Osteoblast (primary cell): Measurements from ENCODE around the gene LATS1. TPM values are rescaled to one million over a fixed set of nuclear protein-coding genes. Genes with fewer than 3 reads are reported as not detected.

Experiments
- DNase-seq: peaks from one replicate; pipeline ENCODE4 v3.0.0; 2011; ENCODE audit warnings: low spot score, mixed read lengths; ENCODE audit not compliant: insufficient read length; ENCODE audit errors: missing footprints
- H2AFZ ChIP-seq: 2 replicates; pipeline ENCODE4 v1.6.0; 2011; ENCODE audit warnings: mild to moderate bottlenecking, low read length
- H3K27ac ChIP-seq: 2 replicates; pipeline ENCODE4 v1.5.1; 2011; ENCODE audit warnings: mild to moderate bottlenecking, low read depth, low read length, moderate library complexity
- H3K27me3 ChIP-seq: 2 replicates; pipeline ENCODE4 v1.6.0; 2012; ENCODE audit warnings: mild to moderate bottlenecking, control low read depth, inconsistent platforms, low read length, moderate library complexity; ENCODE audit not compliant: insufficient read depth
- H3K36me3 ChIP-seq: 2 replicates; pipeline ENCODE4 v1.5.1; 2011; ENCODE audit warnings: mild to moderate bottlenecking, low read length, control low read depth, moderate library complexity; ENCODE audit not compliant: insufficient read depth
- H3K4me1 ChIP-seq: 2 replicates; pipeline ENCODE4 v1.5.1; 2011; ENCODE audit warnings: mild to moderate bottlenecking, low read length, control low read depth, moderate library complexity; ENCODE audit not compliant: insufficient read depth
- H3K4me2 ChIP-seq: 2 replicates; pipeline ENCODE4 v1.6.0; 2011; ENCODE audit warnings: mild to moderate bottlenecking, low read length; ENCODE audit not compliant: insufficient read depth
- H3K4me3 ChIP-seq: fragments of 200-600 bp; sonication (generic); 3 replicates; pipeline ENCODE4 v1.5.1; 2012; ENCODE audit warnings: mild to moderate bottlenecking, low read length, inconsistent platforms; ENCODE audit not compliant: insufficient read depth
- H3K79me2 ChIP-seq: 2 replicates; pipeline ENCODE4 v1.6.0; 2012; ENCODE audit warnings: mild to moderate bottlenecking, low read length, control low read depth, inconsistent platforms; ENCODE audit not compliant: insufficient read depth
- H3K9me3 ChIP-seq: 2 replicates; pipeline ENCODE4 v1.5.1; 2011; ENCODE audit warnings: low read depth, low read length, control low read depth
- H4K20me1 ChIP-seq: 2 replicates; pipeline ENCODE4 v1.6.0; 2012; ENCODE audit warnings: mild to moderate bottlenecking, low read length, control low read depth; ENCODE audit not compliant: insufficient read depth
- total RNA-seq: library from RNA; depleted of rRNA; stranded (reverse); fragments of >200 nt; gene quantifications from 2 replicates; pipeline ENCODE4 v1.2.3, GENCODE V29; 2012
- TF ChIP-seq, protein P1 (sequence below): IDR thresholded peaks from 2 replicates; pipeline ENCODE4 v1.5.1; 2011; ENCODE audit warnings: mild to moderate bottlenecking, low read depth, low read length, moderate library complexity; ENCODE audit errors: extremely low read depth

The LATS1 gene
- total RNA-seq, 1 donor, result 25.0 TPM

DNA sequence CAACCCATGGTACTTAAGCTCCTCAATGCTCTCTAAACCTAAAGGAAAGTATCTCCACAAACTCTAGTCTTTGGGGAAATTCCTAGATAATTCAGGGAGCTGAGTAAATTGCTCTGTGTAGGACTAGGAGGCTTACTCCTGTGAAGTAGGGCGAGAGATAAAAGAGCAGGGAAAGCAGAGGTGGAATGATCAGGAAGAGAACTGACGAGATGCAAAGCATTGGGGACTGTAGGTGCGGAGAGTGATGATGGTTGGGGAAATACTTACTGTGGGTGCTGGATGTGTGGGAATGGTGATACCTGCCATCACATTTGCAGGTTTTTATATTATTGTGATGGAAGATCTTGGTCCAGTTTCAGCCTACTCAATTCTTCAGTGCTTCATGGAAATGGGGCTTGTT lies 1.6 kb upstream of the LATS1 start:
- H3K27me3 ChIP-seq, result no peaks in the 10 kb centered on the region
- H3K36me3 ChIP-seq, result no peaks in the 10 kb centered on the region
- peaks cover 41% of the 10 kb centered on the region for H3K79me2 ChIP-seq
- no peak overlapping the region for H3K4me3 ChIP-seq
- H3K9me3 ChIP-seq, result no peaks in the 10 kb centered on the region
- TF ChIP-seq, protein P1, sequence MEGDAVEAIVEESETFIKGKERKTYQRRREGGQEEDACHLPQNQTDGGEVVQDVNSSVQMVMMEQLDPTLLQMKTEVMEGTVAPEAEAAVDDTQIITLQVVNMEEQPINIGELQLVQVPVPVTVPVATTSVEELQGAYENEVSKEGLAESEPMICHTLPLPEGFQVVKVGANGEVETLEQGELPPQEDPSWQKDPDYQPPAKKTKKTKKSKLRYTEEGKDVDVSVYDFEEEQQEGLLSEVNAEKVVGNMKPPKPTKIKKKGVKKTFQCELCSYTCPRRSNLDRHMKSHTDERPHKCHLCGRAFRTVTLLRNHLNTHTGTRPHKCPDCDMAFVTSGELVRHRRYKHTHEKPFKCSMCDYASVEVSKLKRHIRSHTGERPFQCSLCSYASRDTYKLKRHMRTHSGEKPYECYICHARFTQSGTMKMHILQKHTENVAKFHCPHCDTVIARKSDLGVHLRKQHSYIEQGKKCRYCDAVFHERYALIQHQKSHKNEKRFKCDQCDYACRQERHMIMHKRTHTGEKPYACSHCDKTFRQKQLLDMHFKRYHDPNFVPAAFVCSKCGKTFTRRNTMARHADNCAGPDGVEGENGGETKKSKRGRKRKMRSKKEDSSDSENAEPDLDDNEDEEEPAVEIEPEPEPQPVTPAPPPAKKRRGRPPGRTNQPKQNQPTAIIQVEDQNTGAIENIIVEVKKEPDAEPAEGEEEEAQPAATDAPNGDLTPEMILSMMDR, result no peak
- no peak for DNase-seq
- no peak overlapping the region for H3K27ac ChIP-seq
- H4K20me1 ChIP-seq, result peaks cover 5% of the 10 kb centered on the region
- H2AFZ ChIP-seq, result no peak overlapping the region
- peaks cover 20% of the 10 kb centered on the region for H3K4me1 ChIP-seq
- no peak overlapping the region for H3K4me2 ChIP-seq

DNA sequence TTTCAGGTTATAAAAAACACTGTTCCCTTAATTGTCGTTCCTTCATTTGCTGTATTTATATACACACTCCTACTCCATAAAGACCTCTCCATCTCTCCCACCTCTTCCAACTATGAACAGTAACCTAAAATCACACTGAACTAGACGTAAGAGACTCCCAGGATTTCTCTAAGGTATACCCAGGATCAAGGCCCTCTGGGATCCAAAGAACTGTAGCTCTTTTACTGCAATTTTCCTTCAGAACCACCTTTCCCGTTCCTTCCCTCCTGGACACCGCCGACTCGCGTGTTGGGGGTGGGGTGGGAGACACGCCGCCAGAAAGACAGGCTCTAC lies 680 bp downstream of the LATS1 start:
- Histone ChIP-seq H3K79me2 (peaks cover 64% of the 10 kb centered on the region), H3K9me3 (no peaks in the 10 kb centered on the region), H3K4me3 (peak overlapping the region; percentile 95), H2AFZ (peak overlapping the region; percentile 95), H4K20me1 (peaks cover 5% of the 10 kb centered on the region), H3K4me1 (peaks cover 16% of the 10 kb centered on the region), H3K4me2 (peak overlapping the region; percentile 87), H3K36me3 (no peaks in the 10 kb centered on the region), H3K27me3 (no peaks in the 10 kb centered on the region), H3K27ac (peak overlapping the region; percentile 92)
- DNase-seq, result no peak
- TF ChIP-seq, protein P1, result no peak

DNA sequence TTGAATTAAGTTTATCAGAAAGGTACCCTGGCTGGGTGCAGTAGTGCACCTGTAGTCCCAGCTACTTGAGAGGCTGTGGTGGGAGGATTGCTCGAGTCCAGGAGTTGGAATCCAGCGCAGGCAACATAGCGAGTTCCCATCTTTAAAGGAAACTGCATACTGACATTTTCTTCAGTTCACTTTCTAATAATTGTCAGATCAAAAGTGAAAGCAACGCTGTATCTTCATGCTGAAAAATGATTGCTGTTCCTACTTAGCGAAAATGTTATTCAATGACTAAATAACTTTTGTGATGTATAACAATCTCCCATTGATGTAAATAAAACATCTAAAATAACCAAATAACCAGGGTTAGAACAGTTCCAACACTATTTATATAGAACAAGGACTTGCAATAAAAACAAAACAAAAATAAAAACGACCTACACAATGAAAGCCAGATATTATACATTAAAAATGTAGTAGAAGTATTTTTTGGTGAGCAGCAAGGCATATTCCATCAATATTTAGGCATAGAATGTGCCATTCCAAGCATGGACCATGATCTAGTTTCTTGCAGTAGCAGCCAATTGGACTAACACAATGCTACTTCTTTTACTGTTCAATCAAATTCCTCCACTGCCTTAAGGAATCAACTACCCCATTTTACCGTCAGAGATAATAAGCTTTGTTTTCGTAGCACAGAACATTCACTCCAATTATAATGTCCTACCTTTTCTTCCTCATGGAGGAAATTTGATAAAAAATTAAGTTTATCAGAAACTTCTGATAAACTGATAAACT lies 1.5 kb downstream of the LATS1 start:
- peak; percentile 61 for DNase-seq
- peak overlapping the region; percentile 95 for H3K4me3 ChIP-seq
- peak overlapping the region; percentile 87 for H3K4me2 ChIP-seq
- no peaks in the 10 kb centered on the region for H3K27me3 ChIP-seq
- H3K4me1 ChIP-seq, result peaks cover 16% of the 10 kb centered on the region
- no peaks in the 10 kb centered on the region for H3K36me3 ChIP-seq
- H3K9me3 ChIP-seq, result no peaks in the 10 kb centered on the region
- TF ChIP-seq, protein P1, result no peak
- H4K20me1 ChIP-seq, result peaks cover 8% of the 10 kb centered on the region
- H2AFZ ChIP-seq, result no peak overlapping the region
- H3K79me2 ChIP-seq, result peaks cover 72% of the 10 kb centered on the region
- H3K27ac ChIP-seq, result peak overlapping the region; percentile 92

DNA sequence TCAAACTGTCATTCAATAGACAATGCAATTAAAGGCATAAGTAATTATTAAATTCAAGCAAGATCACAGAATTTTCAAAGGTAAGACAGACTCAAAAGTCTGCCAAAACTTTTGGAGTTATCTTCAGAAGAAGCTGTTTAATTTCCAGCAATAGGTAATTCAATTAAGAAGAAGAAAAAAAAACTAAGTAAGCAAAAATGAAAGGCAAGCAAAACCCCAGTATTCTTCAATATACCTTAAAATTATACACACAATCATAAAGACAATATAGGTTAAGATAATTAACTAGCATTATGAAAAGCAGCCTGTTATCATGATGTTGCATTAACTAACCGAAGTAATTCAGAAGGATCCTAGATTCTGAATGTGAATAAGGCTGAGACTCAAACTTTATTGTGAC lies 3.5 kb downstream of the LATS1 start:
- Histone ChIP-seq H3K79me2 (peaks cover 91% of the 10 kb centered on the region), H3K4me1 (peaks cover 18% of the 10 kb centered on the region), H2AFZ (no peak overlapping the region), H3K4me3 (no peak overlapping the region), H3K27ac (no peak overlapping the region), H3K27me3 (no peaks in the 10 kb centered on the region), H3K9me3 (no peaks in the 10 kb centered on the region), H4K20me1 (peaks cover 22% of the 10 kb centered on the region), H3K4me2 (no peak overlapping the region), H3K36me3 (no peaks in the 10 kb centered on the region)
- DNase-seq, result no peak
- TF ChIP-seq, protein P1, result no peak
